ENCODE measurements around the gene DNAH6. TPM values are rescaled to one million over a fixed set of nuclear protein-coding genes. Genes with fewer than 3 reads are reported as not detected.

Gene DNAH6
- total and polyA plus RNA-seq, 9 of the 15 experiments (the other 6 are each of a cell fraction or from before 2014, with no cell fraction given): 0.01 to 0.04 (median 0.01) TPM; not detected in 5

DNA sequence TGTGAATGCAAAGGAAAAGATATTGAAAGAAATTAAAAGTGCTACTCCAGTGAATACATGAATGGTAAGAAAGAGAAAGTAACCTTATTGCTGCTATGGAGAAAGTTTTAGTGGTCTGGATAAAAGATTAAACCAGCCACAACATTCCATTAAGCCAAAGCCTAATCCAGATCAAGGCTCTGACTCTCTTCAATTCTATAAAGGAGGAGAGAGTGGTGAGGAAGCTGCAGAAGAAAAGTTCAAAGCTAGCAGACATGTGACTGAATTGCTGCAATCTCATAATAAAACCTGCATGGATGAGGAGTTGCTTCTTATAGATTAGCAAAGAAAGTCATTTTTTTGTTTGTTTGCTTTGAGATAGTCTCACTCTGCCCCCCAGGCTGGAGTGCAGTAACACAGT, 130.2 kb downstream of the DNAH6 start (continued):
- TF ChIP-seq CEBPB (tag; IDR thresholded peaks at IDR 0.05) (no peak), EGR1 (conservative IDR thresholded peaks at IDR 0.05) (no peak)
- TF ChIP-seq, protein P1, sequence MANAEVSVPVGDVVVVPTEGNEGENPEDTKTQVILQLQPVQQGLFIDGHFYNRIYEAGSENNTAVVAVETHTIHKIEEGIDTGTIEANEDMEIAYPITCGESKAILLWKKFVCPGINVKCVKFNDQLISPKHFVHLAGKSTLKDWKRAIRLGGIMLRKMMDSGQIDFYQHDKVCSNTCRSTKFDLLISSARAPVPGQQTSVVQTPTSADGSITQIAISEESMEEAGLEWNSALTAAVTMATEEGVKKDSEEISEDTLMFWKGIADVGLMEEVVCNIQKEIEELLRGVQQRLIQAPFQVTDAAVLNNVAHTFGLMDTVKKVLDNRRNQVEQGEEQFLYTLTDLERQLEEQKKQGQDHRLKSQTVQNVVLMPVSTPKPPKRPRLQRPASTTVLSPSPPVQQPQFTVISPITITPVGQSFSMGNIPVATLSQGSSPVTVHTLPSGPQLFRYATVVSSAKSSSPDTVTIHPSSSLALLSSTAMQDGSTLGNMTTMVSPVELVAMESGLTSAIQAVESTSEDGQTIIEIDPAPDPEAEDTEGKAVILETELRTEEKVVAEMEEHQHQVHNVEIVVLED (CRISPR knock-in tag; IDR thresholded peaks at IDR 0.05): no peak
- TF ChIP-seq, protein P2, sequence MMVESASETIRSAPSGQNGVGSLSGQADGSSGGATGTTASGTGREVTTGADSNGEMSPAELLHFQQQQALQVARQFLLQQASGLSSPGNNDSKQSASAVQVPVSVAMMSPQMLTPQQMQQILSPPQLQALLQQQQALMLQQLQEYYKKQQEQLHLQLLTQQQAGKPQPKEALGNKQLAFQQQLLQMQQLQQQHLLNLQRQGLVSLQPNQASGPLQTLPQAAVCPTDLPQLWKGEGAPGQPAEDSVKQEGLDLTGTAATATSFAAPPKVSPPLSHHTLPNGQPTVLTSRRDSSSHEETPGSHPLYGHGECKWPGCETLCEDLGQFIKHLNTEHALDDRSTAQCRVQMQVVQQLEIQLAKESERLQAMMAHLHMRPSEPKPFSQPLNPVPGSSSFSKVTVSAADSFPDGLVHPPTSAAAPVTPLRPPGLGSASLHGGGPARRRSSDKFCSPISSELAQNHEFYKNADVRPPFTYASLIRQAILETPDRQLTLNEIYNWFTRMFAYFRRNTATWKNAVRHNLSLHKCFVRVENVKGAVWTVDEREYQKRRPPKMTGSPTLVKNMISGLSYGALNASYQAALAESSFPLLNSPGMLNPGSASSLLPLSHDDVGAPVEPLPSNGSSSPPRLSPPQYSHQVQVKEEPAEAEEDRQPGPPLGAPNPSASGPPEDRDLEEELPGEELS (CRISPR knock-in tag; IDR thresholded peaks at IDR 0.05; ENCODE audit: borderline replicate concordance): no peak

GRCh38 chr2:84647267-84647666, 131.0 kb downstream of the DNAH6 start:
- H3K4me2 ChIP-seq (ENCODE audit: insufficient read depth, low read length): no peak overlapping the region
- H2AFZ ChIP-seq (ENCODE audit: low read depth, low read length): no peak overlapping the region
- no peak overlapping the region for H3K4me3 ChIP-seq
- no peaks in the 10 kb centered on the region for H3K4me1 ChIP-seq (replicated peaks in 1 of 2; ENCODE audit: control insufficient read depth in 2 of 2, insufficient read depth in 2 of 2, low read length in 2 of 2)
- H3K9me3 ChIP-seq (replicated peaks; ENCODE audit: control insufficient read depth, insufficient read depth, low read depth, low read length): no peaks in the 10 kb centered on the region
- no peak for DNase-seq (ENCODE audit: extremely low read depth in 1 of 4, low spot score in 3 of 4)
- no peak for FAIRE-seq
- H3K9ac ChIP-seq (ENCODE audit: insufficient read depth in 1 of 2, low read depth in 2 of 2, low read length in 2 of 2): no peak overlapping the region
- no peaks in the 10 kb centered on the region for H3K27me3 ChIP-seq (ENCODE audit: control insufficient read depth in 2 of 2, insufficient read depth in 2 of 2, low read length in 2 of 2)
- in situ Hi-C loops (cut with MboI): no loop called here
- H4K20me1 ChIP-seq (replicated peaks; ENCODE audit: control insufficient read depth, insufficient read depth, low read length): no peaks in the 10 kb centered on the region
- H3K27ac ChIP-seq (ENCODE audit: extremely low read depth, low read depth, low read length): no peak overlapping the region
- BruUV-seq (replicated peaks): no TSS peak
- H3K79me2 ChIP-seq (ENCODE audit: control insufficient read depth, insufficient read depth, low read length): no peaks in the 10 kb centered on the region
- ATAC-seq: no peak
- ChIA-PET CTCF (ENCODE audit: low intra/inter-chr PET ratio) (no interaction called here), POLR2A (interaction anchor here (0.7 kb wide), 1 partner anchor 375 kb away, joined by 3 read pairs; no protein-coding TSS in a partner anchor)
- no peaks in the 10 kb centered on the region for H3K9me1 ChIP-seq (ENCODE audit: control insufficient read depth, insufficient read depth, low read length)
- intact Hi-C loops (cut with micrococcal nuclease): no loop called here
- H3K36me3 ChIP-seq (ENCODE audit: control insufficient read depth, insufficient read depth, low read length): no peaks in the 10 kb centered on the region
- TF ChIP-seq KLF16 (IDR thresholded peaks at IDR 0.05): no peak
- no peak for TF ChIP-seq TFE3 (CRISPR knock-in tag; IDR thresholded peaks at IDR 0.05)
- TF ChIP-seq, protein P3, sequence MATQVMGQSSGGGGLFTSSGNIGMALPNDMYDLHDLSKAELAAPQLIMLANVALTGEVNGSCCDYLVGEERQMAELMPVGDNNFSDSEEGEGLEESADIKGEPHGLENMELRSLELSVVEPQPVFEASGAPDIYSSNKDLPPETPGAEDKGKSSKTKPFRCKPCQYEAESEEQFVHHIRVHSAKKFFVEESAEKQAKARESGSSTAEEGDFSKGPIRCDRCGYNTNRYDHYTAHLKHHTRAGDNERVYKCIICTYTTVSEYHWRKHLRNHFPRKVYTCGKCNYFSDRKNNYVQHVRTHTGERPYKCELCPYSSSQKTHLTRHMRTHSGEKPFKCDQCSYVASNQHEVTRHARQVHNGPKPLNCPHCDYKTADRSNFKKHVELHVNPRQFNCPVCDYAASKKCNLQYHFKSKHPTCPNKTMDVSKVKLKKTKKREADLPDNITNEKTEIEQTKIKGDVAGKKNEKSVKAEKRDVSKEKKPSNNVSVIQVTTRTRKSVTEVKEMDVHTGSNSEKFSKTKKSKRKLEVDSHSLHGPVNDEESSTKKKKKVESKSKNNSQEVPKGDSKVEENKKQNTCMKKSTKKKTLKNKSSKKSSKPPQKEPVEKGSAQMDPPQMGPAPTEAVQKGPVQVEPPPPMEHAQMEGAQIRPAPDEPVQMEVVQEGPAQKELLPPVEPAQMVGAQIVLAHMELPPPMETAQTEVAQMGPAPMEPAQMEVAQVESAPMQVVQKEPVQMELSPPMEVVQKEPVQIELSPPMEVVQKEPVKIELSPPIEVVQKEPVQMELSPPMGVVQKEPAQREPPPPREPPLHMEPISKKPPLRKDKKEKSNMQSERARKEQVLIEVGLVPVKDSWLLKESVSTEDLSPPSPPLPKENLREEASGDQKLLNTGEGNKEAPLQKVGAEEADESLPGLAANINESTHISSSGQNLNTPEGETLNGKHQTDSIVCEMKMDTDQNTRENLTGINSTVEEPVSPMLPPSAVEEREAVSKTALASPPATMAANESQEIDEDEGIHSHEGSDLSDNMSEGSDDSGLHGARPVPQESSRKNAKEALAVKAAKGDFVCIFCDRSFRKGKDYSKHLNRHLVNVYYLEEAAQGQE (IDR thresholded peaks at IDR 0.05; ENCODE audit: borderline replicate concordance): no peak
- TF ChIP-seq, protein P3 (CRISPR knock-in tag; IDR thresholded peaks at IDR 0.05; ENCODE audit: low read depth): no peak
